Gastrocnemius medialis (tissue), 4 donors: Measurements from ENCODE around the gene HSPE1.

Experiments
- POLR2A ChIP-seq, 2 donors: fragments of 450-650 bp; IDR thresholded peaks; one replicate each; pipeline ENCODE4 v1.6.1; 2017; ENCODE audit warnings: antibody characterized with exemption in 2 of 2, mild to moderate bottlenecking in 2 of 2, moderate library complexity in 2 of 2
- TF ChIP-seq, protein P1 (sequence below), 5 experiments: fragments of 450-650 bp in 3 of 5; fragments of 200-600 bp in 2 of 5; sonication (generic) in 2 of 5; IDR thresholded peaks in 4 of 5; conservative IDR thresholded peaks in 1 of 5; 1 replicate in 4 of 5; 2 replicates in 1 of 5; pipeline ENCODE4 v1.5.1; 2016 to 2019; ENCODE audit warnings: antibody characterized with exemption in 5 of 5, mild to moderate bottlenecking in 3 of 5, moderate library complexity in 3 of 5

DNA sequence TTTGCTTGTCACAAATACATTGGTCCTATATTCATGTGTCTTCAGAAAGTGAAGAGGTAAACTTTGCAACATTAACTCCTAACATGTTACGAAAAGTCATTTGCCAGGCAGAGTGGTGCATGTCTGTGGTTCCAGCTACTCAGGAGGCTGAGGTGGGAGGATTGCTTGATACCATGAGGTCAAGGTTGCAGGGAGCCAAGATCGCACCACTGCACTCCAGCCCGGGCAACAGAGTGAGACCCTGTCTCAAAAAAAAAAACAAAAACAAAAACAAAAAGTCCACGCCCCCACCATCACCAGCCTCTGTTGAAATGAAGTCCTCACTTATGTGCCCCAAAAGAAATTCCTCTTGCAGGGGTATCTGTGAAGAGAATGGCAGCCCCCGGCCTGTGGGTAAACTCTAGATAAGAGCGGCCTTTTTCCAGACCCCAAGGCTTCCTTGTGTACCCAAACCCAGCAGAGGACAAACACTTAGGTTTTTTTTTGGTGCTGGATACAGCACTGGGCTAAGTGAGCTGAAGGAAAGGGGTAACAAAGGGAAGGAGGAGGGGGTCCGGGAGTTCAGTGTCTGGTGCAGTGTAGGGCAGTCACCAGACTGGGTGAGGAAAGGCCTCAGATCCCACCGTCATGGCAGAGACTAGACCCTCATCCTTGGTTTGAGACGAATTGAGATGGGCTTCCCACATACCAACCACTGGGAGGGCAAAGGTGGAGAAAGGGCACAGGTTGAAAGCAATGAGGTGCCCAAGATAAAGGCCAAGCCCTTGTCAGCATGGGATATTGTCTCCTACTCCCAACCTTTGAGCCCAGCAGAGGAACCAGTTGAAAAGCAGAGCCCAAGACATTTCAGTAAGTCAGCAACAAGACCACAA lies 19.8 kb upstream of the HSPE1 start:
- TF ChIP-seq, protein P1, sequence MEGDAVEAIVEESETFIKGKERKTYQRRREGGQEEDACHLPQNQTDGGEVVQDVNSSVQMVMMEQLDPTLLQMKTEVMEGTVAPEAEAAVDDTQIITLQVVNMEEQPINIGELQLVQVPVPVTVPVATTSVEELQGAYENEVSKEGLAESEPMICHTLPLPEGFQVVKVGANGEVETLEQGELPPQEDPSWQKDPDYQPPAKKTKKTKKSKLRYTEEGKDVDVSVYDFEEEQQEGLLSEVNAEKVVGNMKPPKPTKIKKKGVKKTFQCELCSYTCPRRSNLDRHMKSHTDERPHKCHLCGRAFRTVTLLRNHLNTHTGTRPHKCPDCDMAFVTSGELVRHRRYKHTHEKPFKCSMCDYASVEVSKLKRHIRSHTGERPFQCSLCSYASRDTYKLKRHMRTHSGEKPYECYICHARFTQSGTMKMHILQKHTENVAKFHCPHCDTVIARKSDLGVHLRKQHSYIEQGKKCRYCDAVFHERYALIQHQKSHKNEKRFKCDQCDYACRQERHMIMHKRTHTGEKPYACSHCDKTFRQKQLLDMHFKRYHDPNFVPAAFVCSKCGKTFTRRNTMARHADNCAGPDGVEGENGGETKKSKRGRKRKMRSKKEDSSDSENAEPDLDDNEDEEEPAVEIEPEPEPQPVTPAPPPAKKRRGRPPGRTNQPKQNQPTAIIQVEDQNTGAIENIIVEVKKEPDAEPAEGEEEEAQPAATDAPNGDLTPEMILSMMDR (IDR thresholded peaks at IDR 0.05 in 4 of 5, conservative IDR thresholded peaks at IDR 0.05 in 1 of 5), result no peak
- TF ChIP-seq POLR2A (IDR thresholded peaks at IDR 0.05), result no peak
